CD4-positive, alpha-beta memory T cell (primary cell): ENCODE results near the gene CRYBA4. TPM values are rescaled to one million over a fixed set of nuclear protein-coding genes. Genes with fewer than 3 reads are reported as not detected.

Experiments
- CTCF ChIA-PET: fragments of 350-600 bp; sonication (Branson Sonifier 250); formaldehyde crosslinking; loops from one replicate; lab custom pipeline; 2021; ENCODE audit warnings: inconsistent platforms; ENCODE audit not compliant: partially characterized antibody; lab: Charles Lee
- POLR2A ChIA-PET: fragments of 350-600 bp; sonication (Branson Sonifier 250); formaldehyde crosslinking; loops from one replicate; lab custom pipeline; 2021; ENCODE audit not compliant: partially characterized antibody; lab: Charles Lee
- DNase-seq, 5 donors: peaks; one replicate each; pipeline versions ENCODE4 v3.0.0 to v3.0.0-alpha.2; 2020 to 2022; ENCODE audit warnings: mixed read lengths in 1 of 5
- H3K27ac ChIP-seq: one replicate; pipeline ENCODE4 v1.7.0; 2013; ENCODE audit warnings: low read depth, low read length
- H3K27me3 ChIP-seq: 2 replicates; pipeline ENCODE4 v1.7.0; 2013; ENCODE audit warnings: mild to moderate bottlenecking, low read length, moderate library complexity; ENCODE audit not compliant: insufficient read depth
- H3K36me3 ChIP-seq: 2 replicates; pipeline ENCODE4 v1.7.0; 2013; ENCODE audit warnings: mild to moderate bottlenecking, low read length, moderate library complexity; ENCODE audit not compliant: insufficient read depth
- H3K4me1 ChIP-seq: 2 replicates; pipeline ENCODE4 v1.7.0; 2013; ENCODE audit warnings: mild to moderate bottlenecking, low read length, moderate library complexity; ENCODE audit not compliant: insufficient read depth
- H3K4me3 ChIP-seq, 2 donors: one replicate each; pipeline ENCODE4 v1.7.0; 2013; ENCODE audit warnings: low read length in 2 of 2, mild to moderate bottlenecking in 1 of 2
- H3K9me3 ChIP-seq, 2 donors: one replicate each; pipeline ENCODE4 v1.7.0; 2013; ENCODE audit warnings: low read length in 2 of 2, control low read depth in 1 of 2; ENCODE audit not compliant: control insufficient read depth in 1 of 2
- H3K27ac Mint-ChIP-seq, 7 donors: one replicate each; pipeline ENCODE4 v1.8.0; 2020 to 2021; ENCODE audit warnings: mixed read lengths in 7 of 7, mild to moderate bottlenecking in 6 of 7, inconsistent platforms in 3 of 7, moderate library complexity in 3 of 7
- H3K27me3 Mint-ChIP-seq, 2 donors: one replicate each; pipeline ENCODE4 v1.8.0; 2020 to 2021; ENCODE audit warnings: mixed read lengths in 2 of 2
- H3K36me3 Mint-ChIP-seq, 2 donors: one replicate each; pipeline ENCODE4 v1.8.0; 2020 to 2021; ENCODE audit warnings: mixed read lengths in 2 of 2, inconsistent platforms in 1 of 2, mild to moderate bottlenecking in 1 of 2
- H3K4me1 Mint-ChIP-seq, 4 donors: one replicate each; pipeline ENCODE4 v1.8.0; 2020 to 2021; ENCODE audit warnings: mixed read lengths in 4 of 4, mild to moderate bottlenecking in 1 of 4
- H3K4me3 Mint-ChIP-seq, 8 donors: one replicate each; pipeline ENCODE4 v1.8.0; 2020 to 2021; ENCODE audit warnings: mixed read lengths in 8 of 8, mild to moderate bottlenecking in 7 of 8, moderate library complexity in 6 of 8, inconsistent platforms in 3 of 8
- H3K9me3 Mint-ChIP-seq, 8 donors: one replicate each; pipeline ENCODE4 v1.8.0; 2020 to 2021; ENCODE audit warnings: mixed read lengths in 8 of 8, mild to moderate bottlenecking in 5 of 8, inconsistent platforms in 3 of 8, moderate library complexity in 1 of 8
- intact Hi-C: fragments of 100-400 bp; cut with micrococcal nuclease; formaldehyde crosslinking; loops from one replicate; pipeline ENCODE4 v1.15.1; 2023
- polyA plus RNA-seq, 2 donors: library from polyadenylated mRNA; unstranded; fragments of 300-500 nt; fragmentation: Illumina TruSeq; gene quantifications; one replicate each; pipeline ENCODE4 v1.2.3, GENCODE V29; 2021
- total RNA-seq, 2 experiments: library from RNA; stranded (reverse); gene quantifications; one replicate each; pipeline ENCODE4 v1.2.3, GENCODE V29; 2021

Gene CRYBA4
- total and polyA plus RNA-seq, 4 experiments from 2014 or later: not detected

- intact Hi-C loops: no loop called here
- DNase-seq: no peak
- H3K36me3 Mint-ChIP-seq: no peaks in the 10 kb centered on the region
- H3K27me3 Mint-ChIP-seq: no peaks in the 10 kb centered on the region
- Histone ChIP-seq H3K4me1 (peaks cover 37% of the 10 kb centered on the region), H3K27ac (no peak overlapping the region), H3K9me3 (no peaks in the 10 kb centered on the region), H3K36me3 (no peaks in the 10 kb centered on the region), H3K4me3 (no peak overlapping the region), H3K27me3 (no peaks in the 10 kb centered on the region)
- ChIA-PET POLR2A (interaction anchor here (0.6 to 1.1 kb wide), 2 partner anchors 56 to 167 kb away, joined by 3 to 7 read pairs; partner anchors contain the start of genes HPS4 and SRRD), CTCF (interaction anchor here (0.7 to 1.4 kb wide), 3 partner anchors 9 to 151 kb away, joined by 4 to 5 read pairs (median 4); no protein-coding TSS in a partner anchor)
- H3K4me3 Mint-ChIP-seq: peak overlapping the region in 1 of 8 donors; percentile 32
- peaks cover 26 to 41% (median 31%) of the 10 kb centered on the region in 4 donors for H3K4me1 Mint-ChIP-seq
- peak overlapping the region in 3 of 7 donors; percentile 2 to 74 (median 50) for H3K27ac Mint-ChIP-seq
- no peaks in the 10 kb centered on the region for H3K9me3 Mint-ChIP-seq
Measured at GRCh38 chr22:26650722-26651421, 29.1 kb downstream of the CRYBA4 start.

DNA sequence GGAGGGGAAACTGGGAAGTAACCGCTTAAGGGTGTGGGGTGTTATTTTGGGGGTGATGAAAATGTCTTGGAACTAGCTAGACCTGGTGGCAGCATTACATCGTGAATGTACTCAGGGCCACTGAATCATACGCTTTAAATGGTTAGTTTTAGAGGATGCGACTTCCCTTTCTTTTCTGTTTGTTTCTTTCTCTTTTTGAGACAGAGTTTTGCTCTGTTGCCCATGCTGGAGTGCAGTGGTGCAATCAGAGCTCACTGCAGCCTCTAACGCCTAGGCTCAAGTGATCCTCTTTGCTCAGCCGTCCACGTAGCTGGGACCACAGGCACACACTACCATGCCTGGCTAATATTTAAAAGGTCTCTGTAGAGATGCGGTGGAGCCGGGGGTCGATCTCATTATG, 30.1 kb downstream of the CRYBA4 start:
- no peak overlapping the region for H3K4me3 Mint-ChIP-seq
- no peak for DNase-seq
- H3K4me1 Mint-ChIP-seq: peaks cover 21 to 32% (median 25%) of the 10 kb centered on the region in 4 donors
- Histone ChIP-seq H3K36me3 (no peaks in the 10 kb centered on the region), H3K4me1 (peaks cover 27% of the 10 kb centered on the region), H3K27me3 (no peaks in the 10 kb centered on the region), H3K9me3 (no peaks in the 10 kb centered on the region), H3K4me3 (no peak overlapping the region), H3K27ac (no peak overlapping the region)
- ChIA-PET POLR2A (interaction anchor here (1.1 kb wide), 1 partner anchor 168 kb away, joined by 7 read pairs; the partner anchor contains the start of genes HPS4 and SRRD), CTCF (interaction anchor here (1.2 kb wide), 1 partner anchor 10 kb away, joined by 4 read pairs; no protein-coding TSS in a partner anchor)
- intact Hi-C loops: no loop called here
- no peaks in the 10 kb centered on the region for H3K9me3 Mint-ChIP-seq
- H3K27me3 Mint-ChIP-seq: no peaks in the 10 kb centered on the region
- H3K27ac Mint-ChIP-seq: no peak overlapping the region
- no peaks in the 10 kb centered on the region for H3K36me3 Mint-ChIP-seq

DNA sequence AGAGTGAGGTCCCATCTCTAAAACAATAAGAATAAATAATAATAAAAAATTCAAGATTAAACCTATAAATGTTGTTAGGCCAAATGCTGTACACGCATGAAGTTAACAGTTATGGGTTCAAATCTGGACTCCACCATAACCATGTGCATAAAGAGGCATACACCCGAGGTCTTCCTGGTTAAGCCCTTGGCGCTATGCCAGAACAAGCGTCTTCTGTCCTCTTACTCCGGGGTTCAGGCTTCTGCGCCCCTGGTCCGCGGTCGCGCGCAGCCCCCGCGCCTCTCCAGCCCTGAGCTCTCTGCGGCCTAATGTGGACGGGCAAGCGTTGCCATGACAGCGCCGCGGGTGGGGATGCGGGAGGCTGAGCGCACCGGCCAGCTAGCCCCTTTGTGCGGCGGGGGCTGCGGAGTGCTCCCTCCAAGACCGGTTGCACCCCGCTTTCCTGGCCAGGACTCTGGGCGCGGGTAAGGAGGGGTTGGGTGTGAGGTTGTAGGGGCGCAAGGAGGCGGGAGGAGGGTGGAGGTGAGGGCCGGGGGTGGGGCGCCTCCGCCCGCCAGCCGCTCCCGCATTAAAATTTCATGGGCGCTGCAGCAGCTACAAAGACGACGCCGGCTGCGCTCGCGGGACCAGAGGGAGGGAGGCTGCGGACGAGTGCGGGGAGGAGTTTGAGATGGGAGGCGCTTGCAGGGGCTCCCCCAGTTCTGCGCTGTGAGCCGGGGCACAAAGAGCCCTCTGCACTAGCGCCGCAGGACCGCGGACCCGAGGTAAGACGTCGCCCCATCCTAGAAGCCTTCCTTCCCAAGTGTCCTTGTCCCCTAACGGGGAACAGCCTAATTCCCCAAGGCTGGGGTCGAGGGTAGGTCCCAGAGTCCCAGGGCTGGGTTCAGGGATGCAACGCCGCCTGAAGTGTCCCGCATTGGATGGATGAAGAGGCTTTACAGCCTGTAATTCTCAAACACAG, 35.4 kb downstream of the CRYBA4 start, which contains the start of gene MIAT:
MIAT (plus strand) TSS at position 698 of the 961 bp plus-strand sequence.
- no peaks in the 10 kb centered on the region for H3K27me3 Mint-ChIP-seq
- peaks cover 29% of the 10 kb centered on the region for H3K4me1 ChIP-seq
- no peaks in the 10 kb centered on the region for H3K9me3 Mint-ChIP-seq
- no peaks in the 10 kb centered on the region for H3K27me3 ChIP-seq
- H3K36me3 Mint-ChIP-seq: peaks cover 0 to 6% of the 10 kb centered on the region in 2 donors
- ChIA-PET CTCF (interaction anchor here (1.2 to 1.3 kb wide), 2 partner anchors 10 to 154 kb away, joined by 3 to 4 read pairs; no protein-coding TSS in a partner anchor), POLR2A (interaction anchor here (1.0 to 7.2 kb wide), 7 partner anchors 8 to 174 kb away, joined by 4 to 95 read pairs (median 11); partner anchors contain the start of genes HPS4 and SRRD)
- peak within 1 kb of the TSS; percentile 90 to 95 for H3K4me3 ChIP-seq
- H3K4me3 Mint-ChIP-seq: peak within 1 kb of the TSS; percentile 91 to 98 (median 94)
- H3K27ac ChIP-seq: peak within 1 kb of the TSS; percentile 58
- no peaks in the 10 kb centered on the region for H3K36me3 ChIP-seq
- peaks cover 17 to 34% (median 25%) of the 10 kb centered on the region in 4 donors for H3K4me1 Mint-ChIP-seq
- DNase-seq: peak; percentile 60 to 82 (median 66)
- H3K27ac Mint-ChIP-seq: peak within 1 kb of the TSS; percentile 70 to 94 (median 89)
- intact Hi-C loops: loop anchor here (5.0 kb wide), 1 partner anchor 230 kb away; the partner anchor contains the start of gene ASPHD2
- H3K9me3 ChIP-seq: no peaks in the 10 kb centered on the region

- Histone ChIP-seq H3K27ac (peak overlapping the region; percentile 58), H3K4me3 (peak overlapping the region; percentile 90 to 95), H3K27me3 (no peaks in the 10 kb centered on the region), H3K9me3 (no peaks in the 10 kb centered on the region), H3K36me3 (no peaks in the 10 kb centered on the region), H3K4me1 (peaks cover 29% of the 10 kb centered on the region)
- Mint-ChIP-seq H3K36me3 (peaks cover 0 to 6% of the 10 kb centered on the region in 2 donors), H3K27me3 (no peaks in the 10 kb centered on the region), H3K4me1 (peaks cover 17 to 37% (median 25%) of the 10 kb centered on the region in 4 donors), H3K4me3 (peak overlapping the region; percentile 91 to 97 (median 94)), H3K9me3 (no peaks in the 10 kb centered on the region), H3K27ac (peak overlapping the region; percentile 70 to 94 (median 85))
- CTCF ChIA-PET: interaction anchor here (2.4 kb wide), 1 partner anchor 10 kb away, joined by 7 read pairs; no protein-coding TSS in a partner anchor
- intact Hi-C loops: loop anchor here (2.0 to 5.0 kb wide), 2 partner anchors 175 to 231 kb away; partner anchors contain the start of genes ASPHD2, HPS4 and SRRD
- peak in 1 of 5 donors; percentile 20 for DNase-seq
- POLR2A ChIA-PET: interaction anchor here (1.0 to 7.2 kb wide), 6 partner anchors 9 to 174 kb away, joined by 3 to 95 read pairs (median 8); partner anchors contain the start of genes HPS4, SRRD and TPST2
Measured at GRCh38 chr22:26658161-26658560, 36.4 kb downstream of the CRYBA4 start.

GRCh38 chr22:26658671-26659478, 37.1 kb downstream of the CRYBA4 start:
- peaks cover 3% of the 10 kb centered on the region for H3K36me3 ChIP-seq
- Mint-ChIP-seq H3K4me1 (peaks cover 19 to 42% (median 25%) of the 10 kb centered on the region in 4 donors), H3K36me3 (peaks cover 0 to 6% of the 10 kb centered on the region in 2 donors), H3K27ac (peak overlapping the region; percentile 86 to 95 (median 90)), H3K4me3 (peak overlapping the region; percentile 91 to 97 (median 94)), H3K27me3 (no peaks in the 10 kb centered on the region), H3K9me3 (no peaks in the 10 kb centered on the region)
- peak overlapping the region; percentile 90 to 95 for H3K4me3 ChIP-seq
- H3K9me3 ChIP-seq: no peaks in the 10 kb centered on the region
- H3K27me3 ChIP-seq: no peaks in the 10 kb centered on the region
- ChIA-PET CTCF (interaction anchor here (2.4 kb wide), 1 partner anchor 9 kb away, joined by 7 read pairs; no protein-coding TSS in a partner anchor), POLR2A (interaction anchor here (0.9 to 7.2 kb wide), 8 partner anchors 8 to 175 kb away, joined by 3 to 95 read pairs (median 5); partner anchors contain the start of genes HPS4, SRRD and TPST2)
- peak overlapping the region; percentile 58 for H3K27ac ChIP-seq
- peak; percentile 48 to 91 (median 61) for DNase-seq
- intact Hi-C loops: loop anchor here (1.0 to 5.0 kb wide), 3 partner anchors 12 to 232 kb away; partner anchors contain the start of genes ASPHD2, HPS4 and SRRD
- peaks cover 29% of the 10 kb centered on the region for H3K4me1 ChIP-seq
